ENCODE results near the gene KCNJ3.

Gene KCNJ3

GRCh38 chr2:154707994-154708575 lies 9.6 kb downstream of the KCNJ3 start:
- no peak for DNase-seq (ENCODE audit: low spot score)

GRCh38 chr2:154709215-154709614 lies 10.7 kb downstream of the KCNJ3 start:
- DNase-seq (ENCODE audit: low spot score) = no peak

DNA sequence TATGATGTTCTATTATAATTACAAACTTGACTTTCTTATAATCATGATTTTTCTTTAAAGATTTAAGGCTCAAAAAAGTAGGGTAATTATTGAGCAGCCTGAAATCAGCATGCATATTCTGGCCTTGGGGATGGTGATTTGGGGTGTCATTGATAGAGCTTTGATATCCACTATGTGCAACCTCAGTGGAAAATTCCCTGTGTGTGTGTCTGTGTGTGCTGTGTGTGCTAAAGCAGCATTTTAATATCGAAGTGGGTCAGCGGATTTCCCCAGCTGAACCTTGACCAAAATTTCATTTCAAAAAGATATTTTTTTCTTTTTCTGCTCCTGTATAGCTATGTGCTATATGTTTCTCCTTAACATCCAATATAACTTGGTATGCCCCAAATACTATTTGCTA lies 11.6 kb downstream of the KCNJ3 start:
- DNase-seq (ENCODE audit: low spot score) = no peak

- no peak for DNase-seq (ENCODE audit: low spot score)
Measured at GRCh38 chr2:154710685-154711084, 12.2 kb downstream of the KCNJ3 start.

DNA sequence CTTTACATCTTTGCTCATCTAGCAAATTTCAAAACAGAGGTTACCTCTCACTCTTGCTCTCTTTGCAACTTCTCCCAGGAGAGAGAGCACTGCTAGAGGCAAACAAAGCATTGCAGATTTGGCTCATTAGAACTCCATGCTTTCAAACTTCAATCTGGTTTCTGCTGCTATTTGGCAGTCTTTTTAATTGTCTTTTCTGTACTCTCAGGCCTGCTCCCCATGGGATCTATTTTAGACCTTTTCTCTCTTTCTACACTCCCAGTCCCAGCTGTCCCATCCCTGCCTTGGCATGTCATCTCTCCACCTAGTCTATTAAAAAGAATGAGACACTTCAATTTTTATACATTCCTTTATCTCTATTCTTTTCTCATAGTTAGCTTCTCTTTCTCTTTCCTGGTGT lies 15.2 kb downstream of the KCNJ3 start:
- no peak for DNase-seq (ENCODE audit: low spot score)

DNA sequence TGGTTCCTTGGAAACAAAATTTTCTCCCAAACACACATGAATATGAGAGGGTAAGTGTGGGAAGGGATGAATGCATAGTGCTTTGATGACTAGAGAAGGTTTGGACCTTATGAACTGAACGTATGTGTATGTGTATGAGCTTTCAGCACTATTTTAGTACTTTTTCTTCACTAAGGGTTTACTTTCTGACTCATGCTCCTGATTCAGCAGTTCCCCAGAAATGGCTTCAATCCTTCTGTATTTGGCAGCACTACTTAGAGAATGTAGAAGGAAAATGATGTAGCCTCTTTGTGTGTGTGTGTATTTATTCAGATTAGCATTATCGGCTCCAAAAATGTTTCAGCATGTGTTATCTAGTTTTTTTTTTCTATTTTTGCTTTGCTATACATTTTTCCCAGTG lies 22.2 kb downstream of the KCNJ3 start:
- no peak for DNase-seq (ENCODE audit: low spot score)

DNA sequence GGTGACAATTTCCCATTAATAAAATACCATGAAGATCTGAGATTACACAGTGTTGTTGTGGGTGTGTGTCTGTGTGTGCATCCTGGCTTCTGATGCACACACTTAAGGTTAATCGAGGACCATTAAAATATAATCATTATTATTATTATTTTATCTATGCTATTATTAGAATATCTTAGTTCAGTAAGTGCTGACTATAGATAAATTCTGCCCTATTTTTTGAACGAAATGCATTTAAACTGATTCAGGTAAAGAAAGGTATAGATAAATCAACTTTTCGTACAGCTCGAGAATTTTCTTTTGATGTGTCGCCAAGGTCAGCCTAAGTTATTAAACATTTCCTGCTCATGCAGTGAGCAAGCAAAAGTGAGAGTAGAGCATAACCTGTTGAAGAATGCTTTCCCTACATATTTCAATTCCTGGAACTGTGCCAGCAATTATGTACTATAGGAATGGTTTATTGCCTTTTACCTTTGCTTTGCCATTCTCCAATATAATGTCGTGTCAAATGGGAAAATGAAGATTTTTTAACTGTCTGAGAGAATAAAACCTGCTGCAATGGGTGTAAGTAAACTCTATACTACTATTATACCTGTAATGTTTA lies 25.8 kb downstream of the KCNJ3 start:
- no peak for DNase-seq (ENCODE audit: low spot score)

DNA sequence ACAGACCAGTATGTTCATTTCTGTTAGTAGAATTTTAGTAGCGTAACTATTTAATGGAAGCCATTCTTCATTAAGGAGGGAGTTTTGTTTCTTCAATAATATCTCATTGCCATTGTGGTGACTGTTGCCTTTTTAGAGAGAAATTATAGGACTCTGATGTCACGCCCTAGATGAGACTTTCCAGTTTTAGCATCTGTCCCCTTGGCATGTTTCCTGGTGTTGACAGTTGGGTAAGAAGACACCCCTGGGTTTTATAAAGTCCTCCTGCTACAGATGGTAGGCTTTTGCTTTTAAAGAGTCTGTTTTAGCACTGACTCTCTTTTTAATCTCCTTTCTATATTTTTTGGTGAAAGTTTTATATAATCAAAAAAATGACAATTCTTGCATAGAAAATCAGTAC lies 41.9 kb downstream of the KCNJ3 start:
- no peak for DNase-seq (ENCODE audit: low spot score)

- DNase-seq (ENCODE audit: low spot score) = no peak
Measured at GRCh38 chr2:154758871-154759270, 60.4 kb downstream of the KCNJ3 start.

GRCh38 chr2:154762638-154763037 lies 64.1 kb downstream of the KCNJ3 start:
- no peak for DNase-seq (ENCODE audit: low spot score)

DNA sequence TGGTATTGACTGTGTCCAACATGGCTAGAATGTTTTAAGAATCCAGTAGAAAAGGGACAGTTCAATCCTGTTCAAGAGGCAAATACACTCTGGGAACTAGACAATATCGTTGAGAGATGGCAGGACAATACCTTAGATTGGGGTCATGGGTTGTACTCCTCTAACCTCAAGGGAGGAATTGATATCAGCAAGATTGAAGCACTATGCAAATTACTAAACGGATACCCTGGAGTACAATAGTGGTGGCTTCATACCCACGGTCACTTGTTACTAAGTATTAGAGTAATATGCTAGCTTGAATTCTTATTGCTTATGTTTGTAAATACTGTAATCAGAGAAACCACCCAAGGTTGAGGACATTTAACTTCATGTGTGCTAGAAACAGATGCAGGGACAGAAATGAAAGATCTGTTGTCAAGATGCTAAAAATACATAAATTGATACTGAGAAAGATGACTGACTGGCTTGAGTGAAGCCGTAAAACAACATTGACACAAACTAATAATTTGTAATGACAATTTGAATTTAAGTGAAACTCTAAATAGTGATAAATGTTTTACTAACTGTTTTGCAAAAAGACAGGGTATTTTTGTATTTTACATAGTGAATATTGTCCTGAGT lies 73.3 kb downstream of the KCNJ3 start:
- DNase-seq (ENCODE audit: low spot score) = no peak

GRCh38 chr2:154776825-154777224 lies 78.3 kb downstream of the KCNJ3 start:
- DNase-seq (ENCODE audit: low spot score) = no peak

DNA sequence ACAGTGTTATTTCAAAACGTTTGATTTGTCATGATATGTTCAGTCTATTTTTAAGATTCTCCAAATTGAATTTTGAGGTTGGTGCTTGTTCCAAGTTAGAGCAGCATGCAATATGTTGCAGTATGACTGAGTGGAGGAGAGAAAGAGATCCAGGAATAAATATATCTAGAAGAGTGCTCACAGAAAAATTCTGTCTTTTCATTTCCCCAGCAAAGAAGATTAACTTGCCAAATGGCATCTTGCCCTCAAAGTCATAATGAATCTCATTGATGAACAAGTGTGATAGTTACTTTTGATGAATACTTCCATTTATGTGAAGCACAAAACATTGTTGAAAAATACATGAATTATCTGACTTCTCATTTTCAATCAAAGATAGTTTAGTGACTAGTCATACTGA lies 95.9 kb downstream of the KCNJ3 start:
- DNase-seq (ENCODE audit: low spot score) = no peak

- no peak for DNase-seq (ENCODE audit: low spot score)
Measured at GRCh38 chr2:154795651-154796050, 97.2 kb downstream of the KCNJ3 start.

DNA sequence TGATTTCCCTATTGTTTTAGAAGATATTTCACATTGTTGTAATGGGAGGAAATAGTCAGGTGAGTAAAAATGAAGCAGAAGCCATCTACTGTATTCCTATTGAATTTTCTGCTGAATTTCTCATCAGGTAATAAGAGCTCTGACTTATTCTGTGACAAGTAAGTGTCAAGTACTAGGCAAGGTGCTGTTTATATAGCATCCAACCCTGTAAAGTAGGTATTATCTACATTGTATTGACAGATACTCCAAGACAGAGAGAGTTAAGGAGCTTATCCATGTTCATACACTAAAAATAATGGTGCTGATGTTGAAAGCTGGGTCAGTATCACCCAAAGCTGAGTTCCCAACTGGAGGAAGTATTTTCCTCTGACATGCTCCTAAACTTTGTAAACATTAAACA lies 106.0 kb downstream of the KCNJ3 start:
- DNase-seq (ENCODE audit: low spot score) = no peak

DNA sequence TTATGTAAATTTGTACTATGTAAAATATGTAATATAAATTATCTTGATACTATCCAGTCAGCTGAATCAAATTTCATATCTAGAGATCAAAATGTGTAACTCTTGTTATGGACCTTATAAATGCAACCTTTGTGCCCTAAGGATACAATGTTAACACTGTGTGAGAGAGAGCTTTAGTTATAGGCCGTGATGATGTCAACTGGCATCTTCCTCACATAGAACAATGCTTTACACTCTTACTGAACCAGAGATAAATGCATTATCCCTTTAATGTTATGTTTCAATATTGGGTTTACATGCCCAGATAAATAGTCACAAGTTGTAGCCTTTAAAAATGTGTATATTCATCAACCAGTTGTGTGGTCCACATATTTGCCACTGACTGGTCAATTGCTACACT lies 115.1 kb downstream of the KCNJ3 start:
- no peak for DNase-seq (ENCODE audit: low spot score)

- no peak for DNase-seq (ENCODE audit: low spot score)
Measured at GRCh38 chr2:154814856-154815255, 116.4 kb downstream of the KCNJ3 start.

- DNase-seq (ENCODE audit: low spot score) = no peak
Measured at GRCh38 chr2:154825358-154825757, 126.9 kb downstream of the KCNJ3 start.

- no peak for DNase-seq (ENCODE audit: low spot score)
Measured at GRCh38 chr2:154826827-154827226, 128.3 kb downstream of the KCNJ3 start.

DNA sequence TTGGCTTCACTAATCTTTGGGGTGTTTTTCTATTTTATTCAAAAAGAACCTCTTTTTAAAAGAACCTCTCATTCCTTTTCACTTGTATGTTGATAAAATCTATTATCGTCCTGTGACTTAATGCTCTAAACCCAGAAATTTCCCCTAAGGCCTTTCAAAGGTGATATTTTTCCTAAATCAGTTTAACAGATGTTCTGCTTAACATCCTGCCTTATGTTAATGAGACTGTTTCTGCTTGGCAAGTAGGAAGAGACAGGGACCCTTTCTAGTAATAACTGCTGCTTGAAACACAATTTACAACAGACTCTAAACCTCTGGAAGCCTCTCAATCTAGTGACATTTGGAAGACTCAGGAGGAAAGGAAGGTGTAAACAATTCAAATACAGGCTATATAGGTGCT lies 128.8 kb downstream of the KCNJ3 start:
- no peak for DNase-seq (ENCODE audit: low spot score)

DNA sequence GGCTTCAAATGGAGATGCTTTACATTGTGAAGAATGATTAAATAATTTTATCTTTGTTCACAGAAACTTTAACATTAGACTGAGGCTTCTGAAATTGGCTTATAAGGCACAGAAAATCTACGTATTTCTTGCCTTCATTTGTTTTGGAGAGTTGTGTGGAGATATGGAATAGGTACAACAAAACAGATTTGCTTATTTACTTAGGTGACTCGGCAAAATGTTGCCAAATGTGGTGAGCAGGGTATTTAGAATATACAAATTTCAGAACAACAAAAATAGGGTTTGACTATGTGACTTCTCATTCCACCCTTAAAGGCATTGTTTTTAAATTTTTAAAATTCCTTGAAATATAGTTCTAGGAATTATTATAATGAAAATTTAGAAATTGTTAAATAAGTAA lies 134.2 kb downstream of the KCNJ3 start:
- no peak for DNase-seq (ENCODE audit: low spot score)

- DNase-seq (ENCODE audit: low spot score) = peak; percentile 10
Measured at GRCh38 chr2:154836632-154837031, 138.1 kb downstream of the KCNJ3 start.

- no peak for DNase-seq (ENCODE audit: low spot score)
Measured at GRCh38 chr2:154837035-154837434, 138.5 kb downstream of the KCNJ3 start.

DNA sequence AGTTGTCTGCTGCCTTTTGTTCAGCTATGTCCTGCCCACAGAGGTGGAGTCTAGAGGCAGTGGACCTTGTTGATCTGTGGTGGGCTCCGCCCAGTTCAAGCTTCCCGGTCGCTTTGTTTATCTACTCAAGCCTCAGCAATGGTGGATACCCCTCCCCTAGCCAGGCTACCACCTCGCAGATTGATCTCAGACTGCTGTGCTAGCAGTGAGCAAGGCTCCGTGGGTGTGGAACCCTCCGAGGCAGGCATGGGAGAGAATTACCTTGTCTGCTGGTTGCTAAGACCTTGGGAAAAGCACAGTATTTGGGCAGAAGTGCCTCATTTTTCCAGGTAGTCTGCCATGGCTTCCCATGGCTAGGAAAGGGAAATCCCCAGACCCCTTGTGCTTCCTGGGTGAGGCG lies 146.0 kb downstream of the KCNJ3 start:
- no peak for DNase-seq (ENCODE audit: low spot score)
